Testis (tissue), 5 donors: ENCODE measurements around the gene CACNG6. TPM values are rescaled to one million over a fixed set of nuclear protein-coding genes. Genes with fewer than 3 reads are reported as not detected.
A peak's percentile ranks its signal among the peaks of the same experiment; 100 is the strongest.

Source experiments
- DNase-seq: peaks from one replicate; pipeline ENCODE4 v3.0.0-alpha.2; 2019
- H3K27ac ChIP-seq, 2 donors: fragments of 200-600 bp; sonication (generic); one replicate each; pipeline ENCODE4 v1.5.1; 2019
- H3K27me3 ChIP-seq: fragments of 200-600 bp; sonication (generic); one replicate; pipeline ENCODE4 v1.5.1; 2019
- H3K36me3 ChIP-seq: fragments of 200-600 bp; sonication (generic); one replicate; pipeline ENCODE4 v1.5.1; 2017; ENCODE audit warnings: low read depth; ENCODE audit errors: missing control alignments
- H3K4me1 ChIP-seq: fragments of 200-600 bp; sonication (generic); one replicate; pipeline ENCODE4 v1.5.1; 2019
- H3K4me3 ChIP-seq, 2 donors: fragments of 200-600 bp; sonication (generic); one replicate each; pipeline ENCODE4 v1.5.1; 2017 to 2019
- H3K9me3 ChIP-seq: fragments of 200-600 bp; sonication (generic); one replicate; pipeline ENCODE4 v1.5.1; 2017
- POLR2A ChIP-seq: fragments of 450-650 bp; IDR thresholded peaks from one replicate; pipeline ENCODE4 v1.6.1; 2017; ENCODE audit warnings: antibody characterized with exemption, mild to moderate bottlenecking, moderate library complexity
- WGBS, 2 donors: methylation state at CpG; one replicate each; pipeline ENCODE4 v1.1.5; 2018; 5-methylcytosine and 5-hydroxymethylcytosine counted together
- intact Hi-C: fragments of 100-400 bp; cut with DNase I; formaldehyde crosslinking; loops from one replicate; pipeline ENCODE4 v1.15.1; 2023; ENCODE audit warnings: low total_unique reads
- long read RNA-seq, 2 donors: transcript quantifications; one replicate each; lab custom pipeline, GENCODE V29; 2026
- polyA plus RNA-seq: library from polyadenylated mRNA; stranded (reverse); fragments of 350-450 nt; fragmentation: Illumina TruSeq; extraction: RNeasy Lipid Tissue Mini Kit (QIAGEN cat#74804); gene quantifications from one replicate; pipeline ENCODE4 v1.2.3, GENCODE V29; 2014; ENCODE audit warnings: low read depth, low replicate concordance; ENCODE audit not compliant: insufficient read depth
- total RNA-seq, 2 donors: library from RNA; depleted of rRNA; stranded (reverse); fragments of >200 nt; gene quantifications; one replicate each; pipeline ENCODE4 v1.2.3, GENCODE V29; 2016
- TF ChIP-seq, protein P1 (sequence below), 3 experiments: fragments of 450-650 bp in 2 of 3; fragments of 200-600 bp in 1 of 3; sonication (generic) in 1 of 3; IDR thresholded peaks; one replicate each; pipeline ENCODE4 v1.5.1; 2016 to 2019; ENCODE audit warnings: antibody characterized with exemption in 3 of 3, mild to moderate bottlenecking in 2 of 3, moderate library complexity in 1 of 3

Gene CACNG6, protein sequence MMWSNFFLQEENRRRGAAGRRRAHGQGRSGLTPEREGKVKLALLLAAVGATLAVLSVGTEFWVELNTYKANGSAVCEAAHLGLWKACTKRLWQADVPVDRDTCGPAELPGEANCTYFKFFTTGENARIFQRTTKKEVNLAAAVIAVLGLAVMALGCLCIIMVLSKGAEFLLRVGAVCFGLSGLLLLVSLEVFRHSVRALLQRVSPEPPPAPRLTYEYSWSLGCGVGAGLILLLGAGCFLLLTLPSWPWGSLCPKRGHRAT
- total RNA-seq (1 to 10 TPM; 5.3 to 5.5 TPM), polyA plus RNA-seq (2.1 TPM)
- long read RNA-seq, donor 1 = 0 reads
- long read RNA-seq, donor 2 = 0 reads

DNA sequence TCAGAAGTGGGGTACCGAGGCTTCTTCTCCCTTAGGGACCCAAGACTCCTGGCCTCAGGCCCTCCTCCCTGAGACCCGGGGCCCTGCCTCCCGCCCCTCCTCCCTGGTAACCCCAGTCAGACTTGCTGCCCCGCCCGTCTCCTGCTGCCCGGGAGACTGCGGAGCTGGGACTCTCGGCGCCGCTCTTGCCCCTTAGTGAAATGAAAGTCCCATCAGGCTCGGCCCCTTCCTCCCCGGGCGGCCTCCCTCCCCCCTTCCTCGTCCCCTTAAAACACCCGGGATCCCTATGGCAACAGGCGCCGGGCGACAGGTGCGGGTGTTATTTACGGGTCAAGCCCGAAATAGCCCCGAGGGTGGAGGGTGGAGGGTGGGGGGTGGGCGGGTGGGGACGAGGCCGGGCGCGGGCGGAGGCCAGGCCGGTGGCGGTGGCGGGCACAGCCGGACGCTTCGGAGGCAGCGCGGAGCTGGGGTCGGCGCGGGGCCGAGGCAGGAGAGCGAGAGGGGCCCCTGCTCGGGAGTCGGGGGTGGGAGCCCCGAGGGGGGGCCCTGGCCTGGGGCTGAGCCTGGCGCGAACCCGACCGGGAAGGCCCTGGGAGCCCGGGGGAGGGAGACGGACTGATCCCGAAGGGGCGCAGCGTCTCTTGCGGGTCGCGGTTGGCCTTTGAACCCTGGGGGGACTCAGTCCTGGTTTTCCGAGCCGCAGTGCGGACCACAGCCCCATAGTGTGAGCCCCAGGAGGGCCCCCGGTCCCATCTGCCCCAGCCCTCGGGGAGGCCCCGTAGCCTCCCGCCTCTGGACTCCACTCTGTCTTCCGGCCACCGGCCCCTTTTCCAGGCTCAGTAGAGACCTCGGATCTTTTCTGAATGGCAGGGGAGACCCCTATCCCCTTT is at the start of gene CACNG6:
CACNG6 (plus strand) TSS at position 414 of the 890 bp plus-strand sequence. CDS start 1,241 bp downstream, outside the sequence.
- intact Hi-C loops = no loop called here
- no peaks in the 10 kb centered on the region for H3K36me3 ChIP-seq
- H3K4me3 ChIP-seq = peak within 1 kb of the TSS; percentile 21 to 36
- H3K9me3 ChIP-seq = no peaks in the 10 kb centered on the region
- 4 to 16% methylated on average over 10 to 55 of the region's 66 CpGs for WGBS, 2 donors
- H3K27me3 ChIP-seq = no peaks in the 10 kb centered on the region
- H3K27ac ChIP-seq = no peak within 1 kb of the TSS
- TF ChIP-seq, protein P1, sequence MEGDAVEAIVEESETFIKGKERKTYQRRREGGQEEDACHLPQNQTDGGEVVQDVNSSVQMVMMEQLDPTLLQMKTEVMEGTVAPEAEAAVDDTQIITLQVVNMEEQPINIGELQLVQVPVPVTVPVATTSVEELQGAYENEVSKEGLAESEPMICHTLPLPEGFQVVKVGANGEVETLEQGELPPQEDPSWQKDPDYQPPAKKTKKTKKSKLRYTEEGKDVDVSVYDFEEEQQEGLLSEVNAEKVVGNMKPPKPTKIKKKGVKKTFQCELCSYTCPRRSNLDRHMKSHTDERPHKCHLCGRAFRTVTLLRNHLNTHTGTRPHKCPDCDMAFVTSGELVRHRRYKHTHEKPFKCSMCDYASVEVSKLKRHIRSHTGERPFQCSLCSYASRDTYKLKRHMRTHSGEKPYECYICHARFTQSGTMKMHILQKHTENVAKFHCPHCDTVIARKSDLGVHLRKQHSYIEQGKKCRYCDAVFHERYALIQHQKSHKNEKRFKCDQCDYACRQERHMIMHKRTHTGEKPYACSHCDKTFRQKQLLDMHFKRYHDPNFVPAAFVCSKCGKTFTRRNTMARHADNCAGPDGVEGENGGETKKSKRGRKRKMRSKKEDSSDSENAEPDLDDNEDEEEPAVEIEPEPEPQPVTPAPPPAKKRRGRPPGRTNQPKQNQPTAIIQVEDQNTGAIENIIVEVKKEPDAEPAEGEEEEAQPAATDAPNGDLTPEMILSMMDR (IDR thresholded peaks at IDR 0.05) = no peak
- no peak for TF ChIP-seq POLR2A
- no peak for DNase-seq
- H3K4me1 ChIP-seq = peaks cover 3% of the 10 kb centered on the region

DNA sequence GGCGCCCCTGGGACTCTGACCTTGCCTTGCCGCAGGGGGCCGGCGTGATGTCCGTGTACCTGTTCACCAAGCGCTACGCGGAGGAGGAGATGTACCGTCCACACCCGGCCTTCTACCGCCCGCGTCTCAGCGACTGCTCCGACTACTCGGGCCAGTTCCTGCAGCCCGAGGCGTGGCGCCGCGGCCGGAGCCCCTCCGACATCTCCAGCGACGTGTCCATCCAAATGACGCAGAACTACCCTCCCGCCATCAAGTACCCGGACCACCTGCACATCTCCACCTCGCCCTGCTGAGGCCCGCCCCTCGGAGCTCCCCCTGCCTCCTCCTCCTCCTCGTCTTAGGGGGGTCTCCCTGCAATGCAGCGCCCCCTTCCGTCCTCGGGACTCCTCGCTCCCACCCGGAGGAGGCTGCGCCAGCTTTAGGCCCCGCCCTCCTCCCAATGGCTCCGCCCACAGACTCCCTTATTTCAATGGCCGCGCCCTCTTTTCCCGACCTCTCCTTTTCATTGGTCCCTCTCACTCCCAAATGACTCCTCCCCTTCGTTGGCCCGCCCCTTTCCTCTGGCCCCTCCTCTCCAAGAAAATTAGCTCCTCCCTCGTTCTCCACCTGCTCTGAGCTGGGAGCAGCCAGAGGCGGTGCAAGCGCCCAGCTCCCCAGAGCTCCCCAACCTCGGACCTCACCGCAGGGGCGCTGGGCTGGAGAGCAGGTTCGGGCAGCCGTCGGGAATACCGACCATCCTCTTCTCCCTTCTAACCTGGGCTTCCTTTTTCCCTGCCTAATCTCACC is 49.2 kb upstream of the CACNG6 start:
- no peaks in the 10 kb centered on the region for H3K4me1 ChIP-seq
- H3K27me3 ChIP-seq = no peaks in the 10 kb centered on the region
- no peaks in the 10 kb centered on the region for H3K36me3 ChIP-seq
- H3K4me3 ChIP-seq = peak overlapping the region; percentile 31 to 47
- TF ChIP-seq POLR2A = no peak
- TF ChIP-seq, protein P1 (IDR thresholded peaks at IDR 0.05) = no peak
- intact Hi-C loops = no loop called here
- 1 to 7% methylated on average over 27 to 55 of the region's 55 CpGs for WGBS, 2 donors
- peak; percentile 86 for DNase-seq
- no peak overlapping the region for H3K27ac ChIP-seq
- no peaks in the 10 kb centered on the region for H3K9me3 ChIP-seq

DNA sequence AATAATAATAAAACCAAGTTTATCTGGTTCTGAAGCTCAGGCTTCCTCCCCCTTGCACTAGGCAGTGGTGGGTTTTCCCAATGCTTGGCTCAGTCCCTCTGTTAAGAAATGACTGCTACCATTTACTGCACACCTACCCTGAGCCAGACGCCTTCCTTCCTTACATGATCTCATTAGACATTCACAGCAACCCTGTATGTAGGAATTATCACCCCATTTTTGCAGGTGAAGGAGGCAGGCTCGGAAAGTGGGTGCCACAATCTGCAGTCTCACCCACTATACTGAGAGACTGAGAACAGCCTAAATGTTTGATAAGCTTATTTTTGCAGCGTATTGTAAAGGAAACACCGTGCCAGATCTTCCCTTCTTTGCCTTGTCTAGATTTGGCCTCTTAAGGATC is 47.0 kb upstream of the CACNG6 start:
- intact Hi-C loops = no loop called here
- Histone ChIP-seq H3K36me3 (no peaks in the 10 kb centered on the region), H3K4me1 (no peaks in the 10 kb centered on the region), H3K27me3 (no peaks in the 10 kb centered on the region), H3K4me3 (no peak overlapping the region), H3K9me3 (no peaks in the 10 kb centered on the region), H3K27ac (no peak overlapping the region)
- WGBS, 2 donors = 78 to 83% methylated on average over 4 of the region's 4 CpGs
- TF ChIP-seq, protein P1 (IDR thresholded peaks at IDR 0.05) = no peak
- no peak for TF ChIP-seq POLR2A
- DNase-seq = no peak

DNA sequence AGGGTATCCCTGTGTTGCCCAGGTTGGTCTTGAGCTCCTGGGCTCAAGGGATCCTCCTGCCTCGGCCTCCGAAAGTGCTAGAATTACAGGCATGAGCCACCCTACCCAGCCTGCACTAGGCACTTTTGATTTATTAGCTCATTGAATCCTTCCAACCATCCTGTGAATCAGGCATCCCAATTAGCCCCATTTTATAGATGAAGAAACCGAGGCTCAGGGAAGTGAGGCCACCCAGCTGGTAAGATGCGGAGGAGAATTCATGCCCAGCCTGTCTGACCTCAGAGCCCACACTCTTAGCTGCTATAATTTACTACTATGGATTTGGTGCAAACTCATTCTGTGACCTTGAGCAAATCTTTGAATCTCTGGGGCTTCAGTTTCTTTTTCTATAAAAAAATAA is 46.5 kb upstream of the CACNG6 start:
- H3K4me3 ChIP-seq = no peak overlapping the region
- no peaks in the 10 kb centered on the region for H3K4me1 ChIP-seq
- H3K9me3 ChIP-seq = no peaks in the 10 kb centered on the region
- H3K27ac ChIP-seq = no peak overlapping the region
- intact Hi-C loops = no loop called here
- no peaks in the 10 kb centered on the region for H3K36me3 ChIP-seq
- no peak for DNase-seq
- WGBS, 2 donors = 83 to 86% methylated on average over 4 of the region's 4 CpGs
- TF ChIP-seq, protein P1 (IDR thresholded peaks at IDR 0.05) = no peak
- TF ChIP-seq POLR2A = no peak
- no peaks in the 10 kb centered on the region for H3K27me3 ChIP-seq
